Ishikawa (cell line): Measurements from ENCODE around the gene SCYGR2.

ENCODE experiments used
- CEBPB ChIP-seq: IDR thresholded peaks from 2 replicates; pipeline ENCODE4 v1.6.1; 2012
- EGR1 ChIP-seq: IDR thresholded peaks from 2 replicates; pipeline ENCODE4 v1.6.1; 2012
- EP300 ChIP-seq: IDR thresholded peaks from 2 replicates; pipeline ENCODE4 v1.6.1; 2012; ENCODE audit warnings: borderline replicate concordance
- FOXM1 ChIP-seq: IDR thresholded peaks from 2 replicates; pipeline ENCODE4 v1.6.1; 2012; ENCODE audit warnings: low read depth, borderline replicate concordance
- MAX ChIP-seq: IDR thresholded peaks from 2 replicates; pipeline ENCODE4 v1.6.1; 2012
- NFIC ChIP-seq: IDR thresholded peaks from 2 replicates; pipeline ENCODE4 v1.6.1; 2012
- RAD21 ChIP-seq: IDR thresholded peaks from 2 replicates; pipeline ENCODE4 v1.6.1; 2012; ENCODE audit warnings: low read depth
- REST ChIP-seq: IDR thresholded peaks from 2 replicates; pipeline ENCODE4 v1.6.1; 2012; ENCODE audit warnings: low read depth, mild to moderate bottlenecking
- TAF1 ChIP-seq: IDR thresholded peaks from 2 replicates; pipeline ENCODE4 v1.6.1; 2012; ENCODE audit warnings: low read depth, mild to moderate bottlenecking
- TCF12 ChIP-seq: IDR thresholded peaks from 2 replicates; pipeline ENCODE4 v1.6.1; 2012; ENCODE audit warnings: low read depth
- TEAD4 ChIP-seq: IDR thresholded peaks from 2 replicates; pipeline ENCODE4 v1.6.1; 2012
- USF1 ChIP-seq: IDR thresholded peaks from 2 replicates; pipeline ENCODE4 v1.6.1; 2012
- ZBTB7A ChIP-seq: IDR thresholded peaks from 2 replicates; pipeline ENCODE4 v1.6.1; 2012; ENCODE audit warnings: low read depth

GRCh38 chr2:227576110-227576509, 22.6 kb upstream of the SCYGR2 start:
- no peak for TF ChIP-seq EP300
- no peak for TF ChIP-seq TAF1
- TF ChIP-seq MAX: no peak
- TF ChIP-seq TCF12: no peak
- no peak for TF ChIP-seq CEBPB
- no peak for TF ChIP-seq USF1
- TF ChIP-seq TEAD4: no peak
- no peak for TF ChIP-seq EGR1
- no peak for TF ChIP-seq REST
- TF ChIP-seq ZBTB7A: no peak
- TF ChIP-seq NFIC: no peak
- TF ChIP-seq RAD21: no peak
- no peak for TF ChIP-seq FOXM1
